HG02981 (cell line): ENCODE data around the gene POU2F3.
"Not testable (repeated sequence)": the region's sequence is repeated elsewhere in the genome, so short reads cannot be mapped to it uniquely, and the experiment has no call there.

Source experiments
- ATAC-seq: cut with Tn5 transposase; IDR thresholded peaks from one replicate; pipeline ENCODE4 v1.9.1; 2021; ENCODE audit warnings: mild to moderate bottlenecking, moderate library complexity; ENCODE audit not compliant: unreplicated experiment

POU2F3 gene

GRCh38 chr11:120249279-120250262 lies 9.6 kb downstream of the POU2F3 start:
- ATAC-seq: no peak

- ATAC-seq: not testable (repeated sequence)
These were observed 13.4 kb downstream of the POU2F3 start for GRCh38 chr11:120253377-120253776.

- no peak for ATAC-seq
These were observed 15.0 kb downstream of the POU2F3 start for GRCh38 chr11:120254788-120255518.

GRCh38 chr11:120255519-120255866 lies 15.6 kb downstream of the POU2F3 start:
- no peak for ATAC-seq

GRCh38 chr11:120256178-120256577 lies 16.2 kb downstream of the POU2F3 start:
- no peak for ATAC-seq

- no peak for ATAC-seq
These were observed 16.8 kb downstream of the POU2F3 start for GRCh38 chr11:120256779-120257178.

- ATAC-seq: no peak
These were observed 17.4 kb downstream of the POU2F3 start for GRCh38 chr11:120257346-120257745.

GRCh38 chr11:120258661-120259060 lies 18.7 kb downstream of the POU2F3 start:
- ATAC-seq: no peak

GRCh38 chr11:120259241-120259640 lies 19.3 kb downstream of the POU2F3 start:
- ATAC-seq: no peak

GRCh38 chr11:120259988-120260565 lies 20.1 kb downstream of the POU2F3 start:
- no peak for ATAC-seq

GRCh38 chr11:120260616-120261015 lies 20.7 kb downstream of the POU2F3 start:
- no peak for ATAC-seq

- ATAC-seq: no peak
These were observed 21.4 kb downstream of the POU2F3 start for GRCh38 chr11:120261321-120261720.

- no peak for ATAC-seq
These were observed 22.0 kb downstream of the POU2F3 start for GRCh38 chr11:120261931-120262330.

GRCh38 chr11:120267319-120267718 lies 27.4 kb downstream of the POU2F3 start:
- no peak for ATAC-seq

- ATAC-seq: no peak
These were observed 28.7 kb downstream of the POU2F3 start for GRCh38 chr11:120268686-120269085.

- no peak for ATAC-seq
These were observed 30.4 kb downstream of the POU2F3 start for GRCh38 chr11:120270386-120270785.

GRCh38 chr11:120271672-120272071 lies 31.7 kb downstream of the POU2F3 start:
- ATAC-seq: no peak

GRCh38 chr11:120272303-120272702 lies 32.4 kb downstream of the POU2F3 start:
- ATAC-seq: no peak

GRCh38 chr11:120273432-120273831 lies 33.5 kb downstream of the POU2F3 start:
- ATAC-seq: no peak

- ATAC-seq: not testable (repeated sequence)
These were observed 34.0 kb downstream of the POU2F3 start for GRCh38 chr11:120273956-120274355.

- no peak for ATAC-seq
These were observed 39.6 kb downstream of the POU2F3 start for GRCh38 chr11:120279502-120279901.
